ENCODE data around the gene TBL1XR1. TPM values are rescaled to one million over a fixed set of nuclear protein-coding genes. Genes with fewer than 3 reads are reported as not detected.
A peak's percentile ranks its signal among the peaks of the same experiment; 100 is the strongest.

Gene TBL1XR1
- total RNA-seq (2014; rRNA removed; shearing (Covaris generic)): 88.4 and 100 TPM in 2 replicates

DNA sequence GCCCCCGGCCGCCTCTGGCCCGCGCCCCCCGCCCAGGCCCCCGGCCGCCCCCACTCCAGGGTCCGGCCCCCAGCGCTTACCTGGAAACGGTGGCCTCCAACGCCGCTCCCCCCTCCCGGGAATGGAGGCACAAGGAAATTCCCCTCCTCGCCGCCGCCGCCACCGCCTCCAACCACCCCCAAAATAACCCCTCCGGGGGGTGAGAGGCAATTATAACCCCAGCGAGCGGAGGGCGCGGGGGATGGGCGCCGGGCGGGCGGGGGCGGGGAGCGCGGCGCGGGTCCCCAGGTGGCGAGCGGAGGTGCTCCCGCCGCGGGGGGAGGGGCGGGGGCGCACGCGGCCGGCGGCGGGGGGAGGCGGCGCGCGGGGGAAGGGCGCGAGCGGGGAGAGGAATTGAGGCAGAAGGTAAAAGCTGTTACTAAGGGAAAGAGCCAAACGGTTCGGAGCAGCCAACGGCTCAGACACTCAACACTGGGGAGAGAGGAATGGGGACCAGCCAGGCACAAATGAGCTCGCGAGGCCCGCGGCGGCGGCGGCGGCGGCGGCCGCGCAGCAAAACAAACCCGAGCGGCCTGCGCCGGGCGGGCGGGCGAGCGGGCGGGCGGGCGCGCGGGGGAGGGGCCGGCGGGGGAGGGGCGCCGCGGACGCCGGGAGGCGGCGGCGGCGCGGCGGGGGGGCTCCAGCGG, at the start of gene TBL1XR1:
TBL1XR1 (minus strand) TSS at position 442 of the 686 bp plus-strand sequence. CDS start 132,505 bp downstream, outside the sequence.
- DNase-seq (ENCODE audit: low read depth): peak; percentile 95

DNA sequence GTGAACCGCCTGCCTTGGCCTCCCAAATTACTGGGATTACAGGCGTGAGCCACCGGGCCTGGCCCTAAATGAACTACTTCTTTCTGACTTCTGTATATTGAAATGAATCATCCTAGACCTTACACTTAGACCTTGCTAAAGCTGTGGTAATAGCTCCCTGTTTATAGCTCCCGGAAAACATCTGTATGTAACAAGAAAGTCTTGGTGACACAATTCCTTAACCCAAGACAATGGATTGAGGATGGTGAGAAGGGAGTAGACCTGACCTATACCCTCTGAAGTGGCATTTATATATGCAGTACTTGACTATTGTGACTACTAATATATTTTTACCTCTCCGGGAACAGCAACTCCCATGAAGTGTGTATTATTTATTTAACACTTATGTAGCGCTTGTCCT, 48.0 kb upstream of the TBL1XR1 start:
- no peak for DNase-seq (ENCODE audit: low read depth)

DNA sequence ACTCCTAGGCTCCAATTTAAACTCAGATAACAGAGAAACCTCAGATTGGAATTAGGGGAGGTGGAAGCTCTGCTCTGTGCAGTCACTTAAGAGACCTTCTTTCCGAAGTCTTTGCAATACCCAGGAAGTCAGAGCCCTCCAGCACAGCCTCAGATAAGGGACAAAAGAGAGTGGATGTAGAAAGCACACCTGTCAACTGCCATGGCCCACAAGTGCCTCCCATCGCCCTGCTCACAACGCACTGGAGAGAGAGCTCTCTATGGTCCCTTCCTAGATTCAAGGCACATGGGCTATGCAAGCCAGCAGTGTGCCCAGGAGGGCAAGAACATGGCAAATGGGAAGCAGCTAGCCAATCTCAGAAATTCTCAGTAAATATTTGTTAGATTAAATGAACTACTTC, 47.3 kb upstream of the TBL1XR1 start:
- DNase-seq (ENCODE audit: low read depth): no peak

DNA sequence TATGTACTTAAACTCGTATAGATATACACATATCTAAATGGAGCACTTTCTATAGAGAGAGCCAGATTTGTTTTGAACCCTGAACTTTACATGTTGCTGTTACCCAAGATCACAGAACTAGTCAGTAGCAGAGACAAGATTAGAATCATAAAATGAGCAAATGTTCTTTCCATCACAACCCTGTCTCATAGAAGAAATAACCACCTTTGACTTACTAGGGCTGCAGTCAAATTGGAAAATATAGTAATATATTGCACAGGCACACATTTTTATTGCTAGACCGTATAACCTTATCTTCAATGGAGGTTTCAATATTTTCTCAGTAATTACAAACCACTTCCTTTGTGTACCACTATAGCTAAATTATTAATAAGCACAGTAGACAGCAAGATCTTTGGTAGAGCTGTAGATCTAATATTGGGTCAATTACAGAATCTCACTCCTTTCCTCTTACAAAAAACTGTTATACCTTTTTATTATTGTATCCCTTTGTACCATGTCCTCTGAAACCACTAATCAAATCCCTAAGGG, 41.5 kb upstream of the TBL1XR1 start:
- no peak for DNase-seq (ENCODE audit: low read depth)

DNA sequence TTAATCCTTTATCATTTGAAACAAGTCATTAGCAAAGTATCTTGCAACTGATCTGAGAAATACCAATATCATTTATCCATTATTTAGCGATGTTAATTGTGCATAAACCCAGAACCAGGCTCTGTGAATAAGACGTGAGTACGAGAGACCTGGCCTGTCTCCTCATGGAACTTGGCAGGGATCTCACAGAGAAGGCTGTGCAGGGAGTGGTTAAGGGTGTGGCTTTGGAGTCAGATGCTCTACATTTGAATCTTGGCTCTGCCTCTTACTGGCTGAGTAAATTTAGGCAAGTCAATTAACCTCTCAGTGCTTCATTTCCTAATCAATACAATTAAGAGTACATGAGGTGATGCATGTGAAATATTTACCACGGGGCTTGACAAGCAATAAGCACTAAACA, 39.9 kb upstream of the TBL1XR1 start:
- DNase-seq (ENCODE audit: low read depth): no peak

DNA sequence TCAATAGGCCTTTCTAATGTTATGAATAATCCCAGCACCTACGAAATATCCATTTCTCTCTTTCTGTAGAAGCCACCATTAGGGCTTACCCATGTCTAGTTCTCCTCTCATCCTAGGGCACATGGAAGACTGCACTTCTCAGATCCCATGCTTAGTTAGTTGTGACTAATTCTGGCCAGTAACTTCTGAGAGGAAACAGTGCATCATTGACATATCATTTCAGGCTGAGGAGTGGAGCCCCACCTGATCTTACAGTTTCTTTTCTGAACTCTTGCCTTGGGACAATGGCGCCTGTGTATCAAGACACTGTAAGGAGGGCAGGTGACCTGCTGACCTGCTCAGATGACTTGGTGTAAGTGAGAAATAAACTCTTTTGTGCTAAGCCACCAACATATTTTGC, 39.4 kb upstream of the TBL1XR1 start:
- no peak for DNase-seq (ENCODE audit: low read depth)

DNA sequence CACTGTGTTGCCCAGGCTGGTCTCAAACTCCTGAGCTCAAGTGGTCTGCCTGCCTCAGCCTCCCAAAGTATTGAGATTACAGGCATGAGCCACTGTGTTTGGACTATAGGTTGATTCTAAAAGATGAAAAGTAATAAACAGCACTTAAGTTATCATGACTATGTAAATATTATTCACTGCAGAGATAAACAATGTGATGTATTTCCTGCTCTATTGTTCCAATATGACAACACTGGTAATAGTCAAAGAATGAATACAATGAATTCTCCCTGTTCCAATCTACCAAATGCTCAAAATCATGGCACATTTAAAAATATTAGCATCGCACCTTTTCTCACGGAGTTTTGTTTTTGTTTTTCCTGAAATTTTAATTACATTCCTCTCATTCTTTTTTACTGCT, 36.8 kb upstream of the TBL1XR1 start:
- no peak for DNase-seq (ENCODE audit: low read depth)

DNA sequence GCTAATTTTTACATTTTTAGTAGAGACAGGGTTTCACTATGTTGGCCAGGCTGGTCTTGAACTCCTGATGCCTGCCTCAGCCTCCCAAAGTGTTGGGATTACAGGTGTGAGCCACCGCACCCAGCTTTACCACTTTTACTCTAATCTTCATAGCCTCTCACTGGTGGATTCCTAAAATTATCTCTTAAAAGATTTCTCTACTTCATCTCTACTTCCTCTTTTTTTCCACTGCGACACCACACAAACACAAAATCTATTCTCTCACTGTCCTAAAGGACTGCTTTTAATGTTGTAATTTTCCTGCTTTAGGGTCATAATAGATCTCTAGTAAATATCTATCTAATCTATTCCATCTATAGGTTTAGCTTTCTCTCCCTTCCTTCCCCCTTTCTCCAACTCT, 34.0 kb upstream of the TBL1XR1 start:
- no peak for DNase-seq (ENCODE audit: low read depth)

GRCh38 chr3:177230641-177231040, 33.4 kb upstream of the TBL1XR1 start:
- DNase-seq (ENCODE audit: low read depth): no peak

DNA sequence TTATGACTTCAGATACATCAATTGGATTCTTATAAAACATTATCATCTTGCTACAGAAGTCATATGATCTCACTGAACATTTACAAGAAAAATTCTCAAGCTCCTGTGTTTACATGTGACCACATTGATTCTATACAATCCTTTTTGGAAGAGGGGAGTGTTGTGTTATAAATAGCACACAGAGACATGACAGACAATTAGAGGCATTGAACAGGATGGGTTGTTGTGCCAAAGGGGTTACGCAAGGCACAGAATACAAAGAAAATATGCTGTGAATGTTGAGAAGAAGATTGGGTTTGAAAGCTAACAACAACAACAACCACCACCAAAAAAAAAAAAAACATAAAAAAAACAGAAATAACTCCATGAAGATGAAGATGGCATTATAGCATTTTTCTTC, 32.5 kb upstream of the TBL1XR1 start:
- DNase-seq (ENCODE audit: low read depth): no peak

GRCh38 chr3:177228601-177229190, 31.4 kb upstream of the TBL1XR1 start:
- DNase-seq (ENCODE audit: low read depth): no peak

DNA sequence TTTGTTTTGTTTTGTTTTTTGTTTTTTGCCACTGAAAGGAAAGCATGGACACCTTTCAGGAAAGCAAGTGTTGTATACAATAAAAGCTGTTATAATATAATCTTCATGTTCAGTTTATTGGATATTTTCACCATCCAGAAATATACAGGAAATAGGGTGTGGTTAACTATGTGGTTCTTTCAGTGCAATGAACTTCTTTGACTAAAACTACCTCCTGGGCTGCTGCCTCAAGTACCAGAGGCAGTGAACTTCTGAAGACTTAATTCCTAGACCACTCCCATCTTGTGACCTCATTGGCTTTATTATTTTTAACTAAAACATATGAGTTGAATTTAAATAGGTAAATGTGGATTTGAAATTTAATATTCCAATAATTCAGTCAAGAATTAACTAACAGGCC, 27.1 kb upstream of the TBL1XR1 start:
- DNase-seq (ENCODE audit: low read depth): no peak

- DNase-seq (ENCODE audit: low read depth): no peak
Observed at GRCh38 chr3:177221744-177222143, 24.5 kb upstream of the TBL1XR1 start.

- no peak for DNase-seq (ENCODE audit: low read depth)
Observed at GRCh38 chr3:177220136-177220974, 23.1 kb upstream of the TBL1XR1 start.

GRCh38 chr3:177213801-177214535, 16.7 kb upstream of the TBL1XR1 start:
- no peak for DNase-seq (ENCODE audit: low read depth)

- DNase-seq (ENCODE audit: low read depth): no peak
Observed at GRCh38 chr3:177212756-177213155, 15.5 kb upstream of the TBL1XR1 start.

- DNase-seq (ENCODE audit: low read depth): no peak
Observed at GRCh38 chr3:177212278-177212610, 15.0 kb upstream of the TBL1XR1 start.

DNA sequence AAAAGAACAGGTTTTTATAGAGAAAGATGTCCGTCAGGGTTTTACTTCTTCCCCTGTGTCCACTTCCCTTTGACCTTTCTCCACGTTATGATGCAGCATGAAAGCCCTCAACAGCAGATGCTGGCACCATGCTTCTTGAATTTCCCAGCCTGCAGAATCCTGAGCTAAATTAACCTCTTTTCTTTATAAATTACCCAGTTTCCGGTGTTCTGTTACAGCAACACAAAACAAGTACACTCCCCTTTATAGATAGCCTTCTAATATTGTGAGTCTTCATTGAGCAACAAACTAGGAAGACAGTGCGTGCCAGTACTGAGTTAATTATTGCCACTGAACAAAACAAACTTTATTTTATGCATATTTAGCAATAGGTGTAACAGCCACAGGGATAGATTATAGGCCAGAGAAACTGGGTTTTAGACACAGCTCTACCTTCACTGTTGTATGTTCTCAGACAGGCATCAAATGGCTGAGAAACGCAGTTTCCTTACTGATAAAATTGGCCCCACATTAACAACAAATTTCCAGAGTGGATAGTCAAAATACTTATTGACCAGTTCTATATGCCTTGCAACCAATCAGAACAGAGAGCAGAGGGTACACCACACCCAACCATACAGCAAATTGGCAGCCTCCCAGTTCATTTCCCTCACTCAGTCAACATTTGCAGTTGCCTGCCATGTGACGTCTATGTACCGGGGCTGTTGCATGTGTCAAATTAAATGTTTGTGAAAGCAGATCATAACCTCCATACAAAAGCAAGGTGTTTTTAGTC, 14.4 kb upstream of the TBL1XR1 start:
- DNase-seq (ENCODE audit: low read depth): no peak

DNA sequence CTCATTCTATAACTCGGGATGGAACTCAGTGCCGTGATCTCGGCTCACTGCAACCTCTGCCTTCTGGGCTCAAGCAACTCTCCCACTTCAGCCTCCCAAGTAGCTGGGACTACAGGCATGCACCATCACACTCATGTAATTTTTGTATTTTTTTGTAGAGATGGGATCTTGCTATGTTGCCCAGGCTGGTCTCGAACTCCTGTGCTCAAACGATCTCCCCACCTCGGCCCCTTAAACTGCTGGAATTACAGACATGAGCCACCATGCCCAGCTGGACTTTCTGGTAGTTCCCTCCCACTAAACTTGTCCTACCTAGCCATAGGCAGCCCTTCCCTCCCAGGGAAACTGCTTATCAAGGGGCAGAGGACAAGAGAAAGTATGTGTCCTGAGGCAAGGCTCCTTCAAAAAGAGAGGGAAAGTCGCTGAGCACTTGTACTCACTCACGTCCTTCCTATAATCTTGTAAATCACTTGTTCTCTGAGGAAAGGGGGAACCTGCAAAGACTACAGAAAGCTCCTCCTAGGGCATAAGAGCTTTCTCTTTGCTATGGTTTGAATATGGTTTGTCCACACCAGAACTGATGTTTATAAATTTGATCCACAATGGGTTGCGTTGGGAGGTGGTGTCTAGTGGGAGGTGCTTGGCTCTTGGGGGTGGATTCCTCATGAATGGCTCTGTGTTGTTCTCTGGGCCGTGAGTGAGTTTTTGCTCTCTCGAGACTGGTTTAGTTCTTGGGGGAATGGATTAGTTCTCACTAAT, 13.6 kb upstream of the TBL1XR1 start:
- DNase-seq (ENCODE audit: low read depth): no peak

DNA sequence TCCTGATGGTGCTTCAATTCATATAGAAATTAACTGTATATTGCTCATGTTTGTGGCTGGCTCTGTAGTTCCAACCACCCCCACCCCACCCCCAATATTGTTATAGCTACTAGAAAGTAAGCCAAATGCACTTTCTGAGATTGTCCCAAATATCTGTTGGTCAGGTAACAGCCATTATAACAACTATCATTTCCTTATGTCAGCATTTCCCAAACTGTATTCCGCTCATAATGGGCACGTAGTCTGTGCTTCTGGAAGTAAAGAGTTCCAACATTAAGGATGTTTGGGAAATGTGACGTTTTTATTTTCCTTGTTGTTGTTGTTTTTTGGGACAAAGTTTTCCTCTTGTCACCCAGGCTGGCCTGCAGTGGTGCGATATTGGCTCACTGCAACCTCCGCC, 12.2 kb upstream of the TBL1XR1 start:
- DNase-seq (ENCODE audit: low read depth): no peak

Measured in Daoy (cell line).